IMR-90 (cell line): ENCODE measurements around the gene TBC1D22A. TPM values are rescaled to one million over a fixed set of nuclear protein-coding genes. Genes with fewer than 3 reads are reported as not detected.
"Not testable (repeated sequence)": the region's sequence is repeated elsewhere in the genome, so short reads cannot be mapped to it uniquely, and the experiment has no call there.

ENCODE experiments used
- ATAC-seq: fragments of 200-7000 bp; cut with Tn5 transposase; 2 replicates; pipeline ENCODE4 v1.9.1; 2020; ENCODE audit warnings: low read depth, mild to moderate bottlenecking, moderate library complexity
- BruUV-seq: library from RNA; stranded (reverse); fragments of 400-500 nt; replicated peaks from 2 replicates; lab custom pipeline; 2021; lab: Mats Ljungman, UMichigan
- CTCF ChIA-PET: fragments of 300-600 bp; formaldehyde crosslinking; extraction: SDS; loops from one replicate; lab custom pipeline; 2021; ENCODE audit warnings: antibody characterized with exemption; lab: Yijun Ruan, JAX
- POLR2A ChIA-PET: fragments of 300-600 bp; sonication (Branson Sonifier 250); formaldehyde crosslinking; loops from one replicate; lab custom pipeline; 2022; ENCODE audit warnings: antibody characterized with exemption; ENCODE audit not compliant: unreplicated experiment; lab: Charles Lee
- DNase-seq: peaks from one replicate; pipeline ENCODE4 v3.0.0; 2013
- H2AFZ ChIP-seq: replicated peaks from 2 replicates; pipeline ENCODE3; 2013; ENCODE audit warnings: low read length, mild to moderate bottlenecking; ENCODE audit not compliant: poor library complexity
- H2AK5ac ChIP-seq: 2 replicates; pipeline ENCODE4 v1.6.1; 2013; ENCODE audit warnings: low read depth, low read length, inconsistent platforms
- H2AK9ac ChIP-seq: replicated peaks from 2 replicates; pipeline ENCODE3; 2013; ENCODE audit warnings: mild to moderate bottlenecking, low read depth, low read length, moderate library complexity; ENCODE audit not compliant: poor library complexity
- H2BK120ac ChIP-seq: 2 replicates; pipeline ENCODE4 v1.6.1; 2013; ENCODE audit warnings: low read depth, low read length, inconsistent platforms
- H2BK15ac ChIP-seq: 3 replicates; pipeline ENCODE4 v1.6.1; 2013; ENCODE audit warnings: low read depth, low read length, inconsistent platforms
- H2BK20ac ChIP-seq: 2 replicates; pipeline ENCODE4 v1.6.1; 2013; ENCODE audit warnings: low read depth, mild to moderate bottlenecking, inconsistent platforms, low read length, moderate library complexity
- H2BK5ac ChIP-seq: 2 replicates; pipeline ENCODE4 v1.6.1; 2013; ENCODE audit warnings: mild to moderate bottlenecking, low read depth, low read length, inconsistent platforms; ENCODE audit not compliant: poor library complexity, severe bottlenecking
- H3K14ac ChIP-seq: replicated peaks from 2 replicates; pipeline ENCODE4 v1.6.1; 2013; ENCODE audit warnings: low read depth, low read length, inconsistent platforms
- H3K18ac ChIP-seq: 2 replicates; pipeline ENCODE4 v1.6.1; 2013; ENCODE audit warnings: low read depth, low read length, control low read depth
- H3K23ac ChIP-seq: 2 replicates; pipeline ENCODE4 v1.6.1; 2013; ENCODE audit warnings: low read depth, low read length, inconsistent platforms
- H3K27ac ChIP-seq: 2 replicates; pipeline ENCODE4 v1.5.1; 2013; ENCODE audit warnings: mild to moderate bottlenecking, control low read depth, low read length; ENCODE audit not compliant: insufficient read depth
- H3K27me3 ChIP-seq: 2 replicates; pipeline ENCODE4 v1.6.1; 2013; ENCODE audit warnings: low read length; ENCODE audit not compliant: control insufficient read depth, insufficient read depth
- H3K36me3 ChIP-seq: 2 replicates; pipeline ENCODE4 v1.6.1; 2013; ENCODE audit warnings: low read length, mixed read lengths; ENCODE audit not compliant: control insufficient read depth, insufficient read depth
- H3K4ac ChIP-seq: 2 replicates; pipeline ENCODE4 v1.6.1; 2013; ENCODE audit warnings: low read depth, low read length, inconsistent platforms
- H3K4me1 ChIP-seq: 2 replicates; pipeline ENCODE4 v1.6.1; 2013; ENCODE audit warnings: low read length, mixed read lengths; ENCODE audit not compliant: control insufficient read depth, insufficient read depth
- H3K4me2 ChIP-seq: 2 replicates; pipeline ENCODE4 v1.6.1; 2013; ENCODE audit warnings: low read depth, mild to moderate bottlenecking, control low read depth, low read length, moderate library complexity
- H3K4me3 ChIP-seq: 2 replicates; pipeline ENCODE4 v1.5.1; 2013; ENCODE audit warnings: low read depth, mild to moderate bottlenecking, control low read depth, low read length, moderate library complexity; ENCODE audit not compliant: insufficient read depth
- H3K56ac ChIP-seq: 2 replicates; pipeline ENCODE4 v1.6.1; 2013; ENCODE audit warnings: low read length, inconsistent platforms; ENCODE audit not compliant: insufficient read depth; ENCODE audit errors: extremely low read depth
- H3K79me1 ChIP-seq, 2 experiments: 2 replicates each; pipeline ENCODE4 v1.6.1; 2013; ENCODE audit warnings: low read length in 2 of 2, inconsistent platforms in 1 of 2, low read depth in 1 of 2
- H3K9ac ChIP-seq: 2 replicates; pipeline ENCODE4 v1.6.1; 2013; ENCODE audit warnings: low read depth, low read length, control low read depth
- H3K9me1 ChIP-seq: 2 replicates; pipeline ENCODE4 v1.6.1; 2013; ENCODE audit warnings: low read length, inconsistent platforms; ENCODE audit not compliant: insufficient read depth
- H3K9me3 ChIP-seq: 2 replicates; pipeline ENCODE4 v1.6.1; 2013; ENCODE audit warnings: low read length; ENCODE audit not compliant: control insufficient read depth, insufficient read depth
- H4K20me1 ChIP-seq: 2 replicates; pipeline ENCODE4 v1.6.1; 2013; ENCODE audit warnings: low read length, inconsistent platforms; ENCODE audit not compliant: insufficient read depth
- H4K5ac ChIP-seq: 2 replicates; pipeline ENCODE4 v1.6.1; 2013; ENCODE audit warnings: mild to moderate bottlenecking, low read depth, low read length, control low read depth
- H4K8ac ChIP-seq, 2 experiments: 2 replicates each; pipeline ENCODE4 v1.6.1; 2013; ENCODE audit warnings: low read depth in 2 of 2, low read length in 2 of 2, control low read depth in 1 of 2, inconsistent platforms in 1 of 2
- H4K91ac ChIP-seq: 2 replicates; pipeline ENCODE4 v1.6.1; 2013; ENCODE audit warnings: low read depth, low read length, inconsistent platforms; ENCODE audit not compliant: insufficient read depth
- WGBS, 2 experiments: methylation state at CpG; one replicate each; pipeline versions ENCODE4 v1.1.5 to v1.1.7; 2013; ENCODE audit warnings: missing lambda C conversion rate in 2 of 2; ENCODE audit not compliant: insufficient read length in 1 of 2; ENCODE audit errors: extremely low coverage in 2 of 2; 5-methylcytosine and 5-hydroxymethylcytosine counted together
- dilution Hi-C: fragments of 300-500 bp; cut with HindIII; formaldehyde crosslinking; loops from one replicate; pipeline ENCODE4 v1.14.3; 2018; ENCODE audit warnings: low sequenced_read_pairs; ENCODE audit not compliant: unreplicated experiment
- in situ Hi-C: fragments of 300-500 bp; cut with MboI; formaldehyde crosslinking; loops from 3 replicates; pipeline ENCODE4 v1.14.3; 2019; ENCODE audit warnings: low sequenced_read_pairs, inconsistent platforms, mixed read lengths
- intact Hi-C: fragments of 100-400 bp; cut with micrococcal nuclease; formaldehyde crosslinking; loops from 2 replicates; pipeline ENCODE4 v1.10.0; 2022
- polyA plus RNA-seq, 3 experiments: library from polyadenylated mRNA; depleted of rRNA; stranded (reverse); fragments of >200 nt; gene quantifications; 2 replicates each; pipeline ENCODE4 v1.2.3, GENCODE V29; 2012; ENCODE audit warnings: low replicate concordance in 1 of 3
- total RNA-seq: library from RNA; depleted of rRNA; stranded (reverse); fragments of >200 nt; gene quantifications from 2 replicates; pipeline ENCODE4 v1.2.3, GENCODE V29; 2012

The TBC1D22A gene
- total and polyA plus RNA-seq, 2 of the 4 experiments (the other 2 are of a cell fraction) = 9.0 to 16.7 TPM

DNA sequence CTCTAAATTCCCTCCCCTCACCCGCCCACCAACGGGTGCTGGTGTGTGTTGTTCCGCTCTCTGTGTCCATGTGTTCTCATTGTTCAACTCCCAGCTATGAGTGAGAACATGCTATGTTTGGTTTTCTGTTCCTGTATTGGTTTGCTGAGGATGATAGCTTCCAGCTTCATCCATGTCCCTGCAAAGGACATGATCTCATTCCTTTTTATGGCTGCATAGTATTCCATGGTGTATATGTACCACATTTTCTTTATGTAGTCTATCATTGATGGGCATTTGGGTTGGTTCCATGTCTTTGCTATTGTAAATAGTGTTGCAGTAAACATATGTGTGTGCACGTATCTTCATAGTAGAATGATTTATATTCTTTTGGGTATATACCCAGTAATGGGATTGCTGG lies 54.9 kb downstream of the TBC1D22A start:
- H3K23ac ChIP-seq, H2BK15ac ChIP-seq, POLR2A ChIA-PET, H3K4me2 ChIP-seq, H3K9ac ChIP-seq, H4K8ac ChIP-seq, H3K36me3 ChIP-seq, H3K9me3 ChIP-seq, H3K14ac ChIP-seq, H3K27ac ChIP-seq, DNase-seq, H3K4me3 ChIP-seq, H2BK120ac ChIP-seq, BruUV-seq, H3K4ac ChIP-seq, H4K91ac ChIP-seq, H2AFZ ChIP-seq, H2BK5ac ChIP-seq, dilution Hi-C loops, H2AK9ac ChIP-seq, H4K5ac ChIP-seq, H3K27me3 ChIP-seq, intact Hi-C loops, H2BK20ac ChIP-seq, H3K18ac ChIP-seq, CTCF ChIA-PET, H2AK5ac ChIP-seq, ATAC-seq, in situ Hi-C loops, H3K56ac ChIP-seq: not testable (repeated sequence)
- no CpG with 5 or more reads among the region's 4 CpGs for WGBS, 2 experiments
- H3K4me1 ChIP-seq = peaks cover 14% of the 10 kb centered on the region
- H3K79me1 ChIP-seq = peaks cover 15 to 46% of the 10 kb centered on the region in 2 experiments
- H4K20me1 ChIP-seq = peaks cover 28% of the 10 kb centered on the region
- peaks cover 10% of the 10 kb centered on the region for H3K9me1 ChIP-seq
